Stimulated activated naive CD8-positive, alpha-beta T cell treated with anti-CD3 and anti-CD28 coated beads, Interleukin-15, amount 100 ng/mL, for 72 hours (primary cell): Measurements from ENCODE around the gene CNNM1.

Source experiments
- ATAC-seq: fragments of 150-1000 bp; cut with Tn5 transposase; 2 replicates; pipeline ENCODE4 v1.10.0; 2021; ENCODE audit warnings: mild to moderate bottlenecking, moderate library complexity
- DNase-seq, 2 donors: peaks; one replicate each; pipeline ENCODE4 v3.0.0; 2021 to 2022
- H3K27ac Mint-ChIP-seq, 2 donors: one replicate each; pipeline ENCODE4 v1.8.0; 2022; ENCODE audit warnings: mild to moderate bottlenecking in 2 of 2, mixed read lengths in 2 of 2, moderate library complexity in 2 of 2
- H3K27me3 Mint-ChIP-seq: one replicate; pipeline ENCODE4 v1.8.0; 2022; ENCODE audit warnings: mixed read lengths
- H3K4me1 Mint-ChIP-seq: one replicate; pipeline ENCODE4 v1.8.0; 2022; ENCODE audit warnings: mild to moderate bottlenecking, mixed read lengths
- H3K4me3 Mint-ChIP-seq, 2 donors: one replicate each; pipeline ENCODE4 v1.8.0; 2022; ENCODE audit warnings: mild to moderate bottlenecking in 2 of 2, mixed read lengths in 2 of 2, moderate library complexity in 1 of 2
- H3K9me3 Mint-ChIP-seq, 2 donors: one replicate each; pipeline ENCODE4 v1.8.0; 2022; ENCODE audit warnings: mixed read lengths in 2 of 2

CNNM1 gene

DNA sequence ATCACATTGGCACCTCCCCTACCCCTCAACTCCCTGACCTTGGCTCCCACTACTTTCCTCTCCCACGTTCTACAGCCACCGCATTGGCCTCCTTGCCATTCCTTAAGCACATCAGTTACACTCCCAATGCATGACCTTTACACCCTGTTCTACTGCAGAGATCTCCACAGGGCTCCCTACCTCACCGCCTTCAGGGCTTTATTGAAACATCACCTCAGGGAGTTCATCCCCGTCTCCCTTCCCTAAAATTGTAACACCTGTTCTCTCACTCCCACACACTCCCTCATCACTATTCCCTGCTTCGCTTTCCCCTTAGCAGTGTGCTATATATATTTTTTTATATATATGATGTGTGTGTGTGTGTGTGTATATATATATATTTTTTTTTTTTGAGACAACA is 18.5 kb downstream of the CNNM1 start:
- DNase-seq (no peak), ATAC-seq (no peak)
- H3K27ac Mint-ChIP-seq, result no peak overlapping the region
- H3K9me3 Mint-ChIP-seq, result no peaks in the 10 kb centered on the region
- H3K4me1 Mint-ChIP-seq, result no peaks in the 10 kb centered on the region
- H3K27me3 Mint-ChIP-seq, result peaks cover 20% of the 10 kb centered on the region
- no peak overlapping the region for H3K4me3 Mint-ChIP-seq

DNA sequence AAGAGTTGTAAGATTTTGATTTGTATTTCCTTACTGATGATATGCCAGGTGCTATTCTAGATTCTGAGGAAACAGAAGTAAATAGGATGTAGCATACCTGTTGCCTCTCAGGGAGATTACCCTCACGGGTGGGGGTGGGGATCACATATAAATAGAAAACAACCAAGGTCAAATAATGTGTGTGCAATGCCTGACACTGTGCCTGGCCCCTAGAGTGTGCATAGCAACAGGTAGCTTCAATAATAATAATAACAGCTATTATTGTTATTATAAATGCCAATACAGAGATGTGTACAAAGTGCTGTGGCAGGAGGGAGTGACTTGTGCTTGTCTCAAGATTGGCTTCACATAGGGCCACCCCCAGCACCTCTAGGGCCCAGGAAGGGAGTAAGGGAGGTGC is 24.0 kb downstream of the CNNM1 start:
- no peak for ATAC-seq
- no peak for DNase-seq
- no peak overlapping the region for H3K27ac Mint-ChIP-seq
- no peaks in the 10 kb centered on the region for H3K9me3 Mint-ChIP-seq
- no peaks in the 10 kb centered on the region for H3K4me1 Mint-ChIP-seq
- H3K27me3 Mint-ChIP-seq, result peaks cover 21% of the 10 kb centered on the region
- no peak overlapping the region for H3K4me3 Mint-ChIP-seq

DNA sequence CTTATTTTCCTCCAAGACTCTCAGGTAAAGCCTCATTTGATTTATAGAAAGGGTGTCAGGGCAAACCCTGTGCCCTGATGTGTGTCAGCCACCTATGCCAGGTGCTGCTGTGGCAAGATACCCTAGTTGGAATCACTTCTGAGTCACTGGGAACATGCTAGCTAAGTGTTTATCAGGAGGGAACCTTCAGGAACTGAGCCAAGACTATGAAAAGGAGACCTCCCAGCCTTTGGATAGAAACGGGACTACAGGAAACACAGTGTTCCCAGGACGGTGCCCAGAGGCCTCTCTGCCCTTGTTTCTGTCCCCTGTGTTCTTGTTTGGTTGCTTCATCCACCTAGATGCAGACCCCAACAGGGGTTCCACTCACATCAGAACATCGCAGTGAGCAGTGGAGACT is 28.5 kb downstream of the CNNM1 start:
- ATAC-seq (no peak), DNase-seq (no peak)
- peaks cover 9% of the 10 kb centered on the region for H3K27me3 Mint-ChIP-seq
- H3K9me3 Mint-ChIP-seq, result no peaks in the 10 kb centered on the region
- no peak overlapping the region for H3K4me3 Mint-ChIP-seq
- no peak overlapping the region for H3K27ac Mint-ChIP-seq
- H3K4me1 Mint-ChIP-seq, result no peaks in the 10 kb centered on the region

DNA sequence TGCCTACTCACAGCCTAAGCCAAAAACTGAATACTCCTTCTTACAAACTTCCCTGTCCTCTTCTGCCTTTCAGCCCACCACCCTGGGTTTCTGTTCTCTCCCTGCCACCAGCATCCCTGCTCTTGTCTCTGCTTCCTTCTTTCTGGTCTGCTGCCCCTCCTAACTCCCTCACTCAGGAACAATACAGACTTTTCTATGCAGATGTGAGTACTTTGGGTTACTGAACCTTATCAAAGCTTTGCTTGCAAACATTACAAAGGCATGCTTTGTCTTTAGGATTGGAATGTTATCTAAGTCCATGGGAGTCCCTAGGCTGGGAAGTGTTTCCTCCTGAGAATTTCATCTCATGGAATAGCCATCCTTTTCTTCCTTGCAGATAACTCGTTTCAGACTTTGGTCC is 28.9 kb downstream of the CNNM1 start:
- no peaks in the 10 kb centered on the region for H3K4me1 Mint-ChIP-seq
- no peaks in the 10 kb centered on the region for H3K9me3 Mint-ChIP-seq
- ATAC-seq (no peak), DNase-seq (no peak)
- peaks cover 9% of the 10 kb centered on the region for H3K27me3 Mint-ChIP-seq
- H3K4me3 Mint-ChIP-seq, result no peak overlapping the region
- no peak overlapping the region for H3K27ac Mint-ChIP-seq

DNA sequence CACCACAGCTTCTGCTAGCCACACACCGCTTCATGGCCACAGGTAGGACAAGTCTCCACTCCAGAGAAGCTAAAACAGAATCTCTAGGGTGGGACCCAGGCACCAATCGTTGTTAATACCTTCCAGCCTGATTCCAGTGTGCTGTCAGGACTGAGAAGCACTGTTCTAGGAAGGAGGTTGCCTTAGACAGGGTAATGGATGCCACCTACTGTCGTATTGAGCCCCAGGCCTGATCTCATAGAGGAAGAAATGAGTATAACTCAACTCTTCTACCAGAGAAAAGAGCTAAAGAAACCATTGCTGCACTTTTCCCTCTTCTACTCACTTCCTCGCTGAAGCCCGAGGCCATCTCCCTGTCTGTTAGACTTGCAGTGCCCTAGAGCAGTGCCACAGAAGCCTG is 31.8 kb downstream of the CNNM1 start:
- Mint-ChIP-seq H3K9me3 (no peaks in the 10 kb centered on the region), H3K27ac (no peak overlapping the region), H3K4me1 (no peaks in the 10 kb centered on the region), H3K27me3 (peaks cover 11% of the 10 kb centered on the region), H3K4me3 (no peak overlapping the region)
- DNase-seq (no peak), ATAC-seq (no peak)

DNA sequence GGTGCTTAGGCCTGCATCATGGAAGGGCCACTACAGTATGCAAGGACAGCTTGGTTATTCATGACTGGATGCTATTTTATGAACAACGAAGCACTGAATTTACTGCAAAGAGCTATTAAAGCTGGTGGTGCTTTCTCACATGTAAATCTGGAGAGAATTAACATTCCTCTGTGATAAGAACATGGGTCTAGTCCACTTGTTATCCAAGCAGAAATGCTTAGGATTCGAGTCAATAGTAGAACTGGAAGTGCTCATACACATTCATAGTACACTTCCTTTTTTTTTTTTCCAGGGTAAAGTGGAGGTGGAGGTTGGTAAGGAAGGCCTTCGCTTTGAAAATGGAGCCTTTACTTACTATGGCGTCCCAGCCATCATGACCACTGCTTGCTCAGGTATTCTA is 35.0 kb downstream of the CNNM1 start:
- no peak for DNase-seq
- peaks cover 39% of the 10 kb centered on the region for H3K27me3 Mint-ChIP-seq
- H3K4me3 Mint-ChIP-seq, result no peak overlapping the region
- H3K9me3 Mint-ChIP-seq, result no peaks in the 10 kb centered on the region
- no peaks in the 10 kb centered on the region for H3K4me1 Mint-ChIP-seq
- H3K27ac Mint-ChIP-seq, result no peak overlapping the region
- no peak for ATAC-seq

DNA sequence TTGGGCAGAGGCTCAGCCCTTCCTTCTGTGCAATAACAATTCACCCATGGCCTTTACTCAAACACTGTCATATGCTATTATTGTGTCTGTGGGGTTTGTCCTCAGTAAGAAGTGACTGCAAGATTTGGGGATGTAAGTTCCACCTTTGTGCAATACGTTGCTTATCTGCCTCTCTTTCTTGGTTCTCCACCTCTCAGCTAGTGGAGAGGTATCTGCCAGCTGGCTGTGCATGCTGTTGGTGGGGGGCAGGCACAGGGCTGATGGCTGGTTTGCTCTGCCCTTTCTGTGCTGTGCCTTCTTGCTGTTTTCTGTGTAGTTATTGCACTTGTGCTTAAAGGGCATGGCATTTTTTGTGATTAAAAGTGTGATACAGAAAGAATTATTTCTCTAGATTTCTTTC is 36.2 kb downstream of the CNNM1 start:
- Mint-ChIP-seq H3K27ac (no peak overlapping the region), H3K27me3 (peaks cover 49% of the 10 kb centered on the region), H3K4me3 (no peak overlapping the region), H3K9me3 (no peaks in the 10 kb centered on the region), H3K4me1 (no peaks in the 10 kb centered on the region)
- DNase-seq, result no peak
- ATAC-seq, result no peak

DNA sequence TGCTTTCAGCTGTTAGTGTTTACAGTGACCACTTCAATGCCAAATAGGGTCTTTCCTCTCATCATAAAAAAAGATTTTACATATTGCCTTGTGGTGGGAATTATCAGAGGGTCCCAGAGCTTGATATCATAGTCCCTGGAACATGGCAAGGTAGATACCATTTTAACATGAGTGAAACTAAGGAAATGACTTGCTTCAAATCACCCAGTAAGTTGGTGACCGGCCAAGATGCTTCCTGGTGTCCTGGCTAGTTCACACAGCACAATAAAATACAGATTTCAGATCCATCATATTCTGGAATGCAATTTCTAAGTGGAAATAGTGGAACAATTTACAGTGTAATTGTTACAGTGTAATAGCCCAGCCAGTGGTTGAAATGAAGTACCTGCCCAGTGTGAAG is 36.6 kb downstream of the CNNM1 start:
- Mint-ChIP-seq H3K27ac (no peak overlapping the region), H3K9me3 (no peaks in the 10 kb centered on the region), H3K27me3 (peaks cover 49% of the 10 kb centered on the region), H3K4me3 (no peak overlapping the region), H3K4me1 (peaks cover 2% of the 10 kb centered on the region)
- no peak for DNase-seq
- ATAC-seq, result no peak

DNA sequence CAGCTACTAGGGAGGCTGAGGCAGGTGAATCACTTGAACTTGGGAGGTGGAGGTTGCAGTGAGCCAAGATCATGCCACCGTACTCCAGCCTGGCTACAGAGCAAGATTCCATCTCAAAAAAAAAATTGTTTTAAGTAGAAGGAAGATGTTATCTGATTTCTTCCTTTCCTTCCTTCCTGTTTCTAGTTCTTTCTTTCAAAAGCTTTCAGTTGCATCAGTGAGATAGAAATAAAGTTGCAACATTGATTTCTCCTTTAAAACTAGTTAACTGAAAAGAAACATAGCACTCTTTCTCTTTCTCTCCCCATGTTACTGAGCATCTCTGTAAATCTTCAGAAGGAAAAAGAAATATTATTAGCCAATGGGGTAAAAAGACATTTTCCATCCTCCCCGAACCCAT is 37.5 kb downstream of the CNNM1 start:
- no peak overlapping the region for H3K27ac Mint-ChIP-seq
- peaks cover 49% of the 10 kb centered on the region for H3K27me3 Mint-ChIP-seq
- ATAC-seq (no peak), DNase-seq (no peak)
- no peak overlapping the region for H3K4me3 Mint-ChIP-seq
- peaks cover 10% of the 10 kb centered on the region for H3K4me1 Mint-ChIP-seq
- no peaks in the 10 kb centered on the region for H3K9me3 Mint-ChIP-seq

DNA sequence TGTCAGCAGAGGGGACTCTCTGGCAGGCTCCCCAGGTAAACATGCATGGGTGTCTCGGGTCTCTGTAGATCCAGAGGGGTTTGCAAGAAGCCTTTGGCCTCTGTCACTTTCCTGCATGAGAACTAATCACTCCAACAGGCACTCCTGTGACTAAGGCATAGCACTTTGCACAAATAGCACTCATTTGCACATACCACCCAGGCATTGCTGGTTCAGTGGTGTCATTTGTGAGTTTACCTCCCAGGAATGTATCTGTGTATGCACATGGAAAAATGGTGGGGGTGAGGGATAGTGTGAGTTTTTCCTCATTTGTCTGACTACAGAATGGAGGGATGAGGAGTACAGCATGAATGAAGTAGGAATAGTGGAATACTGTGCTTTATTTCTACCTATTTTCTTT is 39.5 kb downstream of the CNNM1 start:
- no peak for ATAC-seq
- Mint-ChIP-seq H3K9me3 (no peaks in the 10 kb centered on the region), H3K27ac (no peak overlapping the region), H3K4me3 (no peak overlapping the region), H3K4me1 (peaks cover 10% of the 10 kb centered on the region), H3K27me3 (peaks cover 69% of the 10 kb centered on the region)
- DNase-seq, result no peak

DNA sequence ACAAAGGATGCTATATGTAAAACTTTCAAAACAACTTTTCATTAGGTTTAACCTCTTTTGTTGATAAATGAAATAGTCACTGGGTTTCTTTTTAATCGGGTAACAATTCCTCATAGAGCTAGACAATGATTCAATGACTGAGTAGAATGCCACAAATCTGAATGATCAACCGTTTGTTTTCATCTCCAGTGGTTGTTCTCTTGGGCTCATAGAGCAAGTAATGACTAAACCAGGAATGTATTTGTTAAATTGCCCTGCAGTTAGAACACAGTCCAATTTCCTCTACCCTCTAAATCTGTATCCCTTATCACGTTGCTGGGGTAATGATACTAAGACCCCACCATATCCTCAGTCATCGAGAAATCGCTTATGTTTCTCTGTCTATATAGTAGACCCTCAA is 40.0 kb downstream of the CNNM1 start:
- Mint-ChIP-seq H3K27ac (no peak overlapping the region), H3K27me3 (peaks cover 73% of the 10 kb centered on the region), H3K9me3 (no peaks in the 10 kb centered on the region), H3K4me1 (peaks cover 10% of the 10 kb centered on the region), H3K4me3 (no peak overlapping the region)
- DNase-seq (no peak), ATAC-seq (no peak)

DNA sequence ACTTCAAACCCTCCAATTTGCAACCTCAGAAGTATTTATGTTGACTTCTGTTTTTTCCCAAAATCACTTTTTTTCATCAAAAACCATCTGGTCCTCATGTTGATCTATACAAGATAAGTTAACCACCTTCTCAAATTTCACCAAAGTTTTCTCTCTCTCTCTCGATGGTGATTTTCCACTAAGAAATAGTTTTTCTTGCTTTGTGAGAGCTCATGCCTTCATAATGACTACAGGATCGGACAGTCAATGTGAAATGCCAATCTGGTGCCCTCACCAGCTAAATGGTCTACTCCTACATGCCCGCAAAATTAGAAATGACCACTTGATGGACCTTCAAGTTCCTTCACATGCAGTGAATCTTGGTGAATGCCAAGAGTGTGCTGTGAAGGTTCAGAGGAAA is 40.4 kb downstream of the CNNM1 start:
- Mint-ChIP-seq H3K27ac (no peak overlapping the region), H3K4me3 (no peak overlapping the region), H3K27me3 (peaks cover 78% of the 10 kb centered on the region), H3K4me1 (peaks cover 10% of the 10 kb centered on the region), H3K9me3 (no peaks in the 10 kb centered on the region)
- DNase-seq (no peak), ATAC-seq (no peak)

DNA sequence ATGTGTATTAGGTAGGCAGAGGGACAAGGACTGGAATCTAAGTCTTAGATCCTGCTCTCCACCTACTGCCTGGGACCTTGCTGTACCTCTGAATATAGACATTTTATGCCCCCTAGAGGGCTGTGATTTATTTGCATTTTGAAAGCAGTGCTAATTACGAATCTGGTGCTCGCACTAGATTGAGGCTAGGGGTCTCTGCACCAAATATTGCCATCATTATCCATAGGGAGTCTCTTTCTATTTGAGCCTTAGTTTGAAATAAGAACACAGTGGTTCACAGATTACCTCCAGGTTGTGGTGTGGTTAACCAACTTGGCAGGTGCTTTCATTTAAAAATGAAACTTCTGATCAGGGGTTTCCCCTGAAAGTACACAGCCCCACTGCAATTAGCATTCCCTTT is 41.8 kb downstream of the CNNM1 start:
- Mint-ChIP-seq H3K27ac (no peak overlapping the region), H3K27me3 (peaks cover 76% of the 10 kb centered on the region), H3K4me3 (no peak overlapping the region), H3K9me3 (no peaks in the 10 kb centered on the region), H3K4me1 (peaks cover 10% of the 10 kb centered on the region)
- peak in 1 of 2 donors; percentile 23 for DNase-seq
- peak; percentile 81 for ATAC-seq

DNA sequence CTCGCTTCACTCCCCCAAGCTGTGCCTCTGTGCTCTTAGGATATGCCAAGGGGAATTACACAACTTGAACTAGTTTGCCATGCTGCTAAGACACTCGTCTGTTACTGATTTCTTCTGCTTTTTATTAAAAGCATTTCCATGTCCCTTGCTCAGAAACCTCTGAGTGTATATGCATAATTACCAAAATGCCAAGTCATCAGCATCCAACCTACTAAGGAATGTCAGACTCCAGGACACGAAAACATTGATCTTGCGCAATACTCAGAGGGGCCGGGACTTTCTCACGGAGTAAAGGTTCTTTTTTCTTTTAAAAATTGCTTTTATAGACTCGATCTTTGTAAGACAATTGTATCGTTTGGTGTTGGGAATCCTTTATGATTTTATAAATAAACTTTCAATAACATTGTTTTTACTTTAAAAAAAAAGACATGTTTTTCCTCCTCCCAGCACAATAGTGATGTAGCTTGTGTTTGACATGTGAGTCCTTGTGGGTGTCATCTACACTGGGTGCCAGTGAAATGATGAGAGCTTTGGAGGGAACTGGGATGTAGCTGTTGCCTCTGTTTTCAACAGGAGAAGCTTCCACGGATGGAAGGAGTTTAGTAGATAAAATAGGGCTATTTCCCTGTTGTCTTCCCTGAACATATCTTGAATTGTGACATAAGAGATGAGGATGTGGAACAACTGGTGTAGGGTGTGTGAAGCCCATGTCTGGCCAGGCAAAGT is 43.6 kb downstream of the CNNM1 start:
- Mint-ChIP-seq H3K27me3 (peaks cover 62% of the 10 kb centered on the region), H3K27ac (no peak overlapping the region), H3K9me3 (no peaks in the 10 kb centered on the region), H3K4me3 (no peak overlapping the region), H3K4me1 (peaks cover 10% of the 10 kb centered on the region)
- DNase-seq (no peak), ATAC-seq (no peak)

DNA sequence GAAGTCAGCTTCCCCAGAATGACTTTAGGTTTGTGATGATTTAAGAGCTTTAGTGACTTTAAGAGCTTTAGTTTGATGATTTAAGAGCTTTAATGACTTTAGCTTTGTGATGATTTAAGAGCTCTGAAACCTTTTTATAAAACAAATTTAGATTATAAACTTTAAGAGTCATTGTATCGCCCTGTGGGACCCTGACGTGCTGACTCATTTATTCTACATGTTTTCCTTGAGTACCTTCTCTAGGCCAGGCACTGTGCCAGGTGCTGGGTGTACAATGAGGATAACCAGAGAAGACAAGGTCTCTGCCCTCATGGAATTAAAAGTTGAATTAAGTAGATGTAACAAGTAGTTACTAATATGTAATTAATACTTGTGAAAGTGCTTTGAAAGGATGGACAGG is 45.4 kb downstream of the CNNM1 start:
- Mint-ChIP-seq H3K9me3 (no peaks in the 10 kb centered on the region), H3K4me3 (no peak overlapping the region), H3K27ac (no peak overlapping the region), H3K27me3 (peaks cover 44% of the 10 kb centered on the region), H3K4me1 (peaks cover 10% of the 10 kb centered on the region)
- DNase-seq (no peak), ATAC-seq (no peak)

DNA sequence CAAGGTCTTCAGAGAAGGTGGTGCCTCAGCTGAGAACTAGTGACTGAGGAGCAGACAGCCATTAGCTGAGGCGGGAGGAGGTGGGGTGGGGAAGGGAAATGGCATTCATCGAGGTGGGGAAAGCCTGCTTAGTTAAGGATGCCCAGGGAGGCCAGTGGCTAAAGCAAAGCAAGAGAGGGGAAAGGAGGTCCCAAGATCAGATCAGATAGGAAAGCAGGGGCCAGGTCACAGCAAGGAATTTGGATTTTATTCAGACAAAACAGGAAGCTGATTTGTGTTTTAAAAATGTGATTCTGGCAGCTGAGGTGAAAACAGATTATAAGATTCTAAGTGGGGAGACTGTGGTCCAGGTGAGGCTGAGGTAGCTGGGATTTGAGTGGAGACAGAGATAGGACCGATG is 45.8 kb downstream of the CNNM1 start:
- DNase-seq (no peak), ATAC-seq (no peak)
- Mint-ChIP-seq H3K27ac (no peak overlapping the region), H3K4me3 (no peak overlapping the region), H3K9me3 (no peaks in the 10 kb centered on the region), H3K27me3 (peaks cover 39% of the 10 kb centered on the region), H3K4me1 (peaks cover 10% of the 10 kb centered on the region)

DNA sequence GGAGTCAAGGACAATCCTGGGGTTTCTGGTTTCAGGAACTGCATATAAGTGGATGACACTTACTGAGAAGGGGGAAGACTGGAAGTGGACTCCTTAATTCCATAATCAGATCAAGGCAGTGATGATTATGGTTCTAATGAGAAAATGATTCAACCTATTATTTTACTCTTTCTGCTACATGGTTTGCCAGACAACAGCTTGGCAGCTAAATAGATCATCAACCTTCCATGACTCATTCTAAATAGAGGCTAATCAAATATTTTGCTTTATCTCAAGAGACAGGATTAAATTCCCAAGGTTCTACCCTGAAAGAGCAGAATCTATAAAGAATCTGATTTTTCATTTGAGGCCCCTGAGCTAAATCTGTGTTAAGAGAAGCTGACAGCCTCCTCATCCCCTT is 46.3 kb downstream of the CNNM1 start:
- H3K4me1 Mint-ChIP-seq, result peaks cover 10% of the 10 kb centered on the region
- DNase-seq (no peak), ATAC-seq (no peak)
- H3K4me3 Mint-ChIP-seq, result no peak overlapping the region
- H3K27ac Mint-ChIP-seq, result no peak overlapping the region
- H3K9me3 Mint-ChIP-seq, result no peaks in the 10 kb centered on the region
- H3K27me3 Mint-ChIP-seq, result peaks cover 38% of the 10 kb centered on the region
